Loucy (cell line): ENCODE results near the gene ELMO1.

ENCODE experiments used
- H2AFZ ChIP-seq: fragments of 200-600 bp; sonication (generic); 2 replicates; pipeline ENCODE4 v1.6.0; 2016; ENCODE audit warnings: antibody characterized with exemption, mild to moderate bottlenecking, low read length, moderate library complexity
- H3F3A ChIP-seq: fragments of 200-600 bp; 2 replicates; pipeline ENCODE4 v1.6.0; 2016; ENCODE audit warnings: antibody characterized with exemption, low read depth, mild to moderate bottlenecking
- H3K27me3 ChIP-seq: fragments of 200-600 bp; sonication (generic); 2 replicates; pipeline ENCODE4 v1.6.1; 2014; ENCODE audit warnings: low read length, mild to moderate bottlenecking; ENCODE audit not compliant: insufficient read depth, poor library complexity, severe bottlenecking
- H3K36me3 ChIP-seq: fragments of 200-600 bp; sonication (generic); 2 replicates; pipeline ENCODE4 v1.6.1; 2016; ENCODE audit warnings: low read length; ENCODE audit not compliant: insufficient read depth
- H3K4me1 ChIP-seq: fragments of 200-600 bp; sonication (generic); 2 replicates; pipeline ENCODE4 v1.5.1; 2014; ENCODE audit warnings: low read length, mild to moderate bottlenecking; ENCODE audit not compliant: insufficient read depth, poor library complexity, severe bottlenecking
- H3K4me2 ChIP-seq: fragments of 200-600 bp; sonication (generic); 2 replicates; pipeline ENCODE4 v1.6.0; 2014; ENCODE audit warnings: antibody characterized with exemption, low read length, low read depth, mild to moderate bottlenecking; ENCODE audit not compliant: poor library complexity, severe bottlenecking
- H3K4me3 ChIP-seq: fragments of 200-600 bp; sonication (generic); 2 replicates; pipeline ENCODE4 v1.5.1; 2014; ENCODE audit warnings: low read length, mild to moderate bottlenecking, mixed read lengths; ENCODE audit not compliant: poor library complexity, severe bottlenecking
- H3K79me2 ChIP-seq: fragments of 200-600 bp; sonication (generic); 2 replicates; pipeline ENCODE4 v1.6.1; 2014; ENCODE audit warnings: low read length; ENCODE audit not compliant: insufficient read depth
- H3K9ac ChIP-seq: fragments of 200-600 bp; sonication (generic); 2 replicates; pipeline ENCODE4 v1.6.0; 2014; ENCODE audit warnings: mild to moderate bottlenecking, low read depth, low read length, moderate library complexity; ENCODE audit not compliant: poor library complexity, severe bottlenecking
- H3K9me2 ChIP-seq: fragments of 200-600 bp; sonication (generic); replicated peaks from 2 replicates; pipeline ENCODE4 v1.6.1; 2016; ENCODE audit warnings: low read depth, low read length, mixed read lengths
- H3K9me3 ChIP-seq: fragments of 200-600 bp; sonication (generic); 2 replicates; pipeline ENCODE4 v1.6.1; 2014; ENCODE audit warnings: mild to moderate bottlenecking, antibody characterized with exemption, low read length, low read depth; ENCODE audit not compliant: insufficient read depth
- H4K20me1 ChIP-seq: fragments of 200-600 bp; sonication (generic); 2 replicates; pipeline ENCODE4 v1.6.0; 2014; ENCODE audit warnings: antibody characterized with exemption, low read length, mild to moderate bottlenecking; ENCODE audit not compliant: insufficient read depth, poor library complexity, severe bottlenecking
- EZH2phosphoT487 ChIP-seq: fragments of 200-600 bp; IDR thresholded peaks from 2 replicates; pipeline ENCODE4 v1.6.1; 2018; ENCODE audit warnings: antibody characterized with exemption, mild to moderate bottlenecking, moderate library complexity, borderline replicate concordance
- TF ChIP-seq, protein P1 (sequence below): fragments of 200-600 bp; sonication (generic); conservative IDR thresholded peaks from 2 replicates; pipeline ENCODE4 v1.5.1; 2014; ENCODE audit warnings: mild to moderate bottlenecking, antibody characterized with exemption, low read length

The ELMO1 gene

DNA sequence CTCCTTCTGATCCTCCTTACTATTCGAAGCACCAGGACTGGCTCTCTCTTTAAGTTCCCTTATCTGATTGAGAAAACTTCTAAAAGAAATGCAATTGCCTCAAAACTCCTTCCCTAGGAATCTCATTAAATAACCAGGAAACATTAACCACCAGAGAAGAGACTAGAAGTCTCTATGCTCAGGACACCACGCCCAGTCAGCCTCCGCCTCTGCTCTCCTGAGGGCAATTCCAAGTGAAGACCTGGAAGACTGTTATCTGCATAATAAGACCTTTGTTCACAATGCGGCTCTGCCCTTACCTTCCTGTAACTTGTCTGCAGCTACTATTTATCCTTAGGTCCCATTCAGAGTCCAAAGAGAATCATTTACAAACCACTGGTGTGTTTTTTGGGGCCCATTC lies 78.8 kb downstream of the ELMO1 start:
- H3K4me3 ChIP-seq: no peak overlapping the region
- no peaks in the 10 kb centered on the region for H3K9me2 ChIP-seq
- H4K20me1 ChIP-seq: no peaks in the 10 kb centered on the region

DNA sequence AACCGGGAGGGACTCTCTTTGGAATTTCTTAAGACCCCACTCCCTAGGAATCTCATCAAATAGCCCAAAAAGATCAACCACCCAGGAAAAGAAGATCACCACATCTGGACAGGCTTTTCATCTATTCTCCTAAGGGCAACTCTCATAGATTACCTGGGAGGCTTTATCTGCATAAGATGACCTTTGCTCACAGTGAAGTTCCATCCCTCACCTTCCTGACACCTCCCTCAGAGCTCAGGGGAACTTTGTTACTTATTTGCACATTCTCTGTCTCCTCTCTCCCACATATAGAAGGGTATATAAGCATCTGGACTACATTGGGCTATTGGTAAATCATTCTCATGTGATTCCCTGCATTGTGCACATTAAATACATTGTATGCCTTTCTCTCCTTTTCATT lies 80.1 kb downstream of the ELMO1 start:
- Histone ChIP-seq H2AFZ (no peak overlapping the region), H3K27me3 (no peaks in the 10 kb centered on the region), H3K4me3 (no peak overlapping the region), H3K4me1 (peaks cover 12% of the 10 kb centered on the region), H3K79me2 (no peaks in the 10 kb centered on the region), H3K36me3 (no peaks in the 10 kb centered on the region), H4K20me1 (no peaks in the 10 kb centered on the region), H3K9me2 (no peaks in the 10 kb centered on the region), H3F3A (no peaks in the 10 kb centered on the region), H3K4me2 (no peak overlapping the region), H3K9me3 (no peaks in the 10 kb centered on the region), H3K9ac (no peak overlapping the region)
- no peak for TF ChIP-seq EZH2phosphoT487
- TF ChIP-seq, protein P1, sequence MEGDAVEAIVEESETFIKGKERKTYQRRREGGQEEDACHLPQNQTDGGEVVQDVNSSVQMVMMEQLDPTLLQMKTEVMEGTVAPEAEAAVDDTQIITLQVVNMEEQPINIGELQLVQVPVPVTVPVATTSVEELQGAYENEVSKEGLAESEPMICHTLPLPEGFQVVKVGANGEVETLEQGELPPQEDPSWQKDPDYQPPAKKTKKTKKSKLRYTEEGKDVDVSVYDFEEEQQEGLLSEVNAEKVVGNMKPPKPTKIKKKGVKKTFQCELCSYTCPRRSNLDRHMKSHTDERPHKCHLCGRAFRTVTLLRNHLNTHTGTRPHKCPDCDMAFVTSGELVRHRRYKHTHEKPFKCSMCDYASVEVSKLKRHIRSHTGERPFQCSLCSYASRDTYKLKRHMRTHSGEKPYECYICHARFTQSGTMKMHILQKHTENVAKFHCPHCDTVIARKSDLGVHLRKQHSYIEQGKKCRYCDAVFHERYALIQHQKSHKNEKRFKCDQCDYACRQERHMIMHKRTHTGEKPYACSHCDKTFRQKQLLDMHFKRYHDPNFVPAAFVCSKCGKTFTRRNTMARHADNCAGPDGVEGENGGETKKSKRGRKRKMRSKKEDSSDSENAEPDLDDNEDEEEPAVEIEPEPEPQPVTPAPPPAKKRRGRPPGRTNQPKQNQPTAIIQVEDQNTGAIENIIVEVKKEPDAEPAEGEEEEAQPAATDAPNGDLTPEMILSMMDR: no peak

More for the DNA sequence above, 78.8 kb downstream of the ELMO1 start:
- peaks cover 10% of the 10 kb centered on the region for H3K4me1 ChIP-seq
- no peaks in the 10 kb centered on the region for H3K9me3 ChIP-seq
- no peaks in the 10 kb centered on the region for H3F3A ChIP-seq
- no peak overlapping the region for H2AFZ ChIP-seq
- H3K9ac ChIP-seq: no peak overlapping the region
- no peaks in the 10 kb centered on the region for H3K36me3 ChIP-seq
- no peaks in the 10 kb centered on the region for H3K79me2 ChIP-seq
- H3K4me2 ChIP-seq: no peak overlapping the region
- no peaks in the 10 kb centered on the region for H3K27me3 ChIP-seq
- TF ChIP-seq EZH2phosphoT487: no peak
- TF ChIP-seq, protein P1: no peak

GRCh38 chr7:37367010-37367409 lies 81.7 kb downstream of the ELMO1 start:
- H4K20me1 ChIP-seq: no peaks in the 10 kb centered on the region
- H3K4me3 ChIP-seq: no peak overlapping the region
- H3K9me3 ChIP-seq: no peaks in the 10 kb centered on the region
- no peaks in the 10 kb centered on the region for H3F3A ChIP-seq
- H3K9ac ChIP-seq: no peak overlapping the region
- TF ChIP-seq, protein P1: no peak
- TF ChIP-seq EZH2phosphoT487: no peak
- H3K27me3 ChIP-seq: no peaks in the 10 kb centered on the region
- no peak overlapping the region for H3K4me2 ChIP-seq
- H3K9me2 ChIP-seq: no peaks in the 10 kb centered on the region
- H3K36me3 ChIP-seq: no peaks in the 10 kb centered on the region
- peaks cover 25% of the 10 kb centered on the region for H3K4me1 ChIP-seq
- no peak overlapping the region for H2AFZ ChIP-seq
- no peaks in the 10 kb centered on the region for H3K79me2 ChIP-seq
